Upper lobe of left lung (tissue), 6 donors: Measurements from ENCODE around the gene BORCS5. TPM values are rescaled to one million over a fixed set of nuclear protein-coding genes. Genes with fewer than 3 reads are reported as not detected.
"Not testable (repeated sequence)": the region's sequence is repeated elsewhere in the genome, so short reads cannot be mapped to it uniquely, and the experiment has no call there.

Source experiments
- ATAC-seq, 2 donors: fragments of 200-7000 bp; cut with Tn5 transposase; one replicate each; pipeline ENCODE4 v1.9.1; 2022; ENCODE audit warnings: mild to moderate bottlenecking in 2 of 2, moderate library complexity in 2 of 2; ENCODE audit not compliant: low FRiP score in 2 of 2
- DNase-seq, 2 donors: peaks; one replicate each; pipeline ENCODE4 v3.0.0-alpha.2; 2019 to 2020
- H3K27ac ChIP-seq, 4 donors: fragments of 200-600 bp; sonication (generic); one replicate each; pipeline ENCODE4 v1.5.1; 2016 to 2019
- H3K27me3 ChIP-seq, 4 donors: fragments of 200-600 bp; sonication (generic); one replicate each; pipeline ENCODE4 v1.5.1; 2017 to 2019
- H3K36me3 ChIP-seq, 4 donors: fragments of 200-600 bp; sonication (generic); one replicate each; pipeline ENCODE4 v1.5.1; 2016 to 2019
- H3K4me1 ChIP-seq, 4 donors: fragments of 200-600 bp; sonication (generic); one replicate each; pipeline ENCODE4 v1.5.1; 2018 to 2019
- H3K4me3 ChIP-seq, 4 donors: fragments of 200-600 bp; sonication (generic); one replicate each; pipeline ENCODE4 v1.5.1; 2017 to 2019; ENCODE audit warnings: mild to moderate bottlenecking in 2 of 4, moderate library complexity in 1 of 4
- H3K9me3 ChIP-seq, 4 donors: fragments of 200-600 bp; sonication (generic); one replicate each; pipeline ENCODE4 v1.5.1; 2018 to 2019
- CTCF ChIP-seq, 6 experiments: fragments of 450-650 bp in 4 of 6; fragments of 200-600 bp in 2 of 6; sonication (generic) in 2 of 6; IDR thresholded peaks; one replicate each; pipeline ENCODE4 v1.5.1; 2016 to 2019; ENCODE audit warnings: antibody characterized with exemption in 6 of 6
- EP300 ChIP-seq, 4 donors: sonication (generic); formaldehyde crosslinking; IDR thresholded peaks; one replicate each; pipeline ENCODE4 v1.5.1; 2017; ENCODE audit warnings: antibody characterized with exemption in 4 of 4, control low read depth in 2 of 4
- POLR2A ChIP-seq, 4 donors: fragments of 450-650 bp; IDR thresholded peaks; one replicate each; pipeline ENCODE4 v1.5.1; 2016 to 2017; ENCODE audit warnings: antibody characterized with exemption in 4 of 4, mild to moderate bottlenecking in 2 of 4
- POLR2AphosphoS5 ChIP-seq, 2 donors: sonication (generic); formaldehyde crosslinking; IDR thresholded peaks; one replicate each; pipeline ENCODE4 v1.5.1; 2017; ENCODE audit warnings: antibody characterized with exemption in 2 of 2
- WGBS, 2 donors: methylation state at CpG; one replicate each; pipeline ENCODE4 v1.1.5; 2017 to 2018; 5-methylcytosine and 5-hydroxymethylcytosine counted together
- total RNA-seq, 6 donors: library from RNA; depleted of rRNA in 4 of 6; stranded (reverse); fragments of >200 nt in 4 of 6; gene quantifications; one replicate each; pipeline versions ENCODE4 v1.1.0 to v1.2.1, GENCODE V29; 2016 to 2021
- donor health status: DM: no; HTN: no; CAD: no; lungs with moderate emphysema.
- donor health status: DM: no; HTN: yes; CAD: no; lungs with severe emphysema.

BORCS5 gene
- total RNA-seq, result 100 to 1,000 TPM in 1 of 6 donors, 10 to 100 TPM in 2, 1 to 10 TPM in 3; 7.3 to 105 (median 10.7) TPM

- H3K36me3 ChIP-seq, result no peaks in the 10 kb centered on the region
- H3K4me3 ChIP-seq, result peak within 1 kb of the TSS; percentile 58 to 87 (median 71)
- peaks cover 5 to 23% (median 15%) of the 10 kb centered on the region in 4 donors for H3K4me1 ChIP-seq
- ATAC-seq (peak; percentile 99), DNase-seq (peak; percentile 99)
- no peaks in the 10 kb centered on the region for H3K27me3 ChIP-seq
- TF ChIP-seq CTCF (IDR thresholded peaks at IDR 0.05), result peak in 4 of 6 experiments; percentile 32 to 40 (median 34)
- peak in 2 of 4 donors; percentile 3 to 66 for TF ChIP-seq EP300 (IDR thresholded peaks at IDR 0.05)
- TF ChIP-seq POLR2A (IDR thresholded peaks at IDR 0.05), result peak; percentile 84 to 99 (median 97)
- TF ChIP-seq POLR2AphosphoS5 (IDR thresholded peaks at IDR 0.05), result peak; percentile 96 to 99
- peaks cover 0 to 4% (median 0%) of the 10 kb centered on the region in 4 donors for H3K9me3 ChIP-seq
- peak within 1 kb of the TSS; percentile 96 to 99 (median 98) for H3K27ac ChIP-seq
- 0% methylated on average over 8 to 52 of the region's 72 CpGs for WGBS, 2 donors
Measured at GRCh38 chr12:12356896-12357718, at the start of gene BORCS5. Gene BORCS5, plus strand, starts transcription at chr12:12357078. Its CDS starts 374 bp downstream, at chr12:12357452.

GRCh38 chr12:12310695-12311094, 46.2 kb upstream of the BORCS5 start:
- not testable (repeated sequence) for H3K4me1 ChIP-seq, H3K36me3 ChIP-seq, ATAC-seq, H3K4me3 ChIP-seq, DNase-seq, H3K27ac ChIP-seq, H3K9me3 ChIP-seq, H3K27me3 ChIP-seq
- whole genome bisulfite sequencing, 2 donors, result 81 to 82% methylated on average over 8 to 10 of the region's 10 CpGs

GRCh38 chr12:12315838-12316237, 41.0 kb upstream of the BORCS5 start:
- TF ChIP-seq POLR2AphosphoS5 (IDR thresholded peaks at IDR 0.05), result no peak
- TF ChIP-seq CTCF (IDR thresholded peaks at IDR 0.05), result no peak
- no peak for TF ChIP-seq POLR2A (IDR thresholded peaks at IDR 0.05)
- no peak for TF ChIP-seq EP300 (IDR thresholded peaks at IDR 0.05)
- no peak overlapping the region for H3K27ac ChIP-seq

GRCh38 chr12:12319451-12320183, 37.3 kb upstream of the BORCS5 start:
- DNase-seq, result no peak

More at GRCh38 chr12:12315838-12316237, 41.0 kb upstream of the BORCS5 start:
- Histone ChIP-seq H3K4me1 (peaks cover 0 to 3% (median 0%) of the 10 kb centered on the region in 4 donors), H3K4me3 (no peak overlapping the region), H3K9me3 (no peaks in the 10 kb centered on the region), H3K36me3 (no peaks in the 10 kb centered on the region), H3K27me3 (no peaks in the 10 kb centered on the region)
- no peak for DNase-seq
- ATAC-seq, result no peak

More at GRCh38 chr12:12319451-12320183, 37.3 kb upstream of the BORCS5 start:
- no peaks in the 10 kb centered on the region for H3K27me3 ChIP-seq
- H3K4me3 ChIP-seq, result peak overlapping the region in 1 of 4 donors; percentile 25
- no peak for TF ChIP-seq POLR2A (IDR thresholded peaks at IDR 0.05)
- TF ChIP-seq CTCF (IDR thresholded peaks at IDR 0.05), result no peak
- no peak for TF ChIP-seq POLR2AphosphoS5 (IDR thresholded peaks at IDR 0.05)
- no peak for TF ChIP-seq EP300 (IDR thresholded peaks at IDR 0.05)
- no peaks in the 10 kb centered on the region for H3K9me3 ChIP-seq
- peak overlapping the region in 3 of 4 donors; percentile 6 to 21 (median 11) for H3K27ac ChIP-seq
- ATAC-seq, result peak in 1 of 2 donors; percentile 37
- H3K36me3 ChIP-seq, result no peaks in the 10 kb centered on the region
- peaks cover 0 to 3% (median 0%) of the 10 kb centered on the region in 4 donors for H3K4me1 ChIP-seq
- WGBS, 2 donors, result 78 to 80% methylated on average over 9 of the region's 9 CpGs
